GM12875 (cell line): ENCODE data around the gene PIK3C2A.

ENCODE experiments used
- H3K4me3 ChIP-seq: one replicate; pipeline ENCODE4 v1.5.1; 2011; ENCODE audit warnings: low read depth, low read length, control low read depth
- TF ChIP-seq, protein P1 (sequence below): IDR thresholded peaks from 2 replicates; pipeline ENCODE4 v1.5.1; 2011; ENCODE audit warnings: low read depth, mild to moderate bottlenecking, control low read depth, inconsistent platforms, low read length, moderate library complexity, borderline replicate concordance; ENCODE audit not compliant: insufficient read depth

PIK3C2A gene

DNA sequence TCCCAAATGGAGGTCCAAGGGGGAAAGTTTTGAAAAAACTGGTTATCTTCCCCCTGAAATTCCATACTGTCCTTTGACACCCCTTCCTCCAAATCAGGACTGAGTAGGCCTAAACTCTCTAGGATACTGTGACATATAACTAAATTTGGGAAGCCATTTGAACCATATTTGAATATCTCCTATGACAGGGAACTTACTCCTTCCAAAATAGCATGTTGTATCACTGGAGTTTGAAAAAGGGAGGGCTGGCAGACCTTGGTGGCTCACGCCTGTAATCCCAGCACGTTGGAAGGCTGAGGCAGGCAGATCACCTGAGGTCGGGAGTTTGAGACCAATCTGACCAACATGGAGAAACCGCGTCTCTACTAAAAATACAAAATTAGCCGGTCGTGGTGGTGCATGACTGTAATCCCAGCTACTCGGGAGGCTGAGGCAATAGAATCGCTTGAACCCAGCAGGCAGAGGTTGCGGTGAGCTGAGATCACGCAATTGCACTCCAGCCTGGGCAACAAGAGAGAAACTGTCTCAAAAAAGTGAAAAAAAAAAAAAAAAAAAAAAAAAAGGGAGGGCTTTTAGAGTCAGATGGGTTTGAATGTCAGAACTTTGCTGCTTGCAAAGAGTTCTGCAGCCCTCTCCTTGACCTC, 42.4 kb downstream of the PIK3C2A start:
- TF ChIP-seq, protein P1, sequence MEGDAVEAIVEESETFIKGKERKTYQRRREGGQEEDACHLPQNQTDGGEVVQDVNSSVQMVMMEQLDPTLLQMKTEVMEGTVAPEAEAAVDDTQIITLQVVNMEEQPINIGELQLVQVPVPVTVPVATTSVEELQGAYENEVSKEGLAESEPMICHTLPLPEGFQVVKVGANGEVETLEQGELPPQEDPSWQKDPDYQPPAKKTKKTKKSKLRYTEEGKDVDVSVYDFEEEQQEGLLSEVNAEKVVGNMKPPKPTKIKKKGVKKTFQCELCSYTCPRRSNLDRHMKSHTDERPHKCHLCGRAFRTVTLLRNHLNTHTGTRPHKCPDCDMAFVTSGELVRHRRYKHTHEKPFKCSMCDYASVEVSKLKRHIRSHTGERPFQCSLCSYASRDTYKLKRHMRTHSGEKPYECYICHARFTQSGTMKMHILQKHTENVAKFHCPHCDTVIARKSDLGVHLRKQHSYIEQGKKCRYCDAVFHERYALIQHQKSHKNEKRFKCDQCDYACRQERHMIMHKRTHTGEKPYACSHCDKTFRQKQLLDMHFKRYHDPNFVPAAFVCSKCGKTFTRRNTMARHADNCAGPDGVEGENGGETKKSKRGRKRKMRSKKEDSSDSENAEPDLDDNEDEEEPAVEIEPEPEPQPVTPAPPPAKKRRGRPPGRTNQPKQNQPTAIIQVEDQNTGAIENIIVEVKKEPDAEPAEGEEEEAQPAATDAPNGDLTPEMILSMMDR, result no peak
- H3K4me3 ChIP-seq, result no peak overlapping the region

DNA sequence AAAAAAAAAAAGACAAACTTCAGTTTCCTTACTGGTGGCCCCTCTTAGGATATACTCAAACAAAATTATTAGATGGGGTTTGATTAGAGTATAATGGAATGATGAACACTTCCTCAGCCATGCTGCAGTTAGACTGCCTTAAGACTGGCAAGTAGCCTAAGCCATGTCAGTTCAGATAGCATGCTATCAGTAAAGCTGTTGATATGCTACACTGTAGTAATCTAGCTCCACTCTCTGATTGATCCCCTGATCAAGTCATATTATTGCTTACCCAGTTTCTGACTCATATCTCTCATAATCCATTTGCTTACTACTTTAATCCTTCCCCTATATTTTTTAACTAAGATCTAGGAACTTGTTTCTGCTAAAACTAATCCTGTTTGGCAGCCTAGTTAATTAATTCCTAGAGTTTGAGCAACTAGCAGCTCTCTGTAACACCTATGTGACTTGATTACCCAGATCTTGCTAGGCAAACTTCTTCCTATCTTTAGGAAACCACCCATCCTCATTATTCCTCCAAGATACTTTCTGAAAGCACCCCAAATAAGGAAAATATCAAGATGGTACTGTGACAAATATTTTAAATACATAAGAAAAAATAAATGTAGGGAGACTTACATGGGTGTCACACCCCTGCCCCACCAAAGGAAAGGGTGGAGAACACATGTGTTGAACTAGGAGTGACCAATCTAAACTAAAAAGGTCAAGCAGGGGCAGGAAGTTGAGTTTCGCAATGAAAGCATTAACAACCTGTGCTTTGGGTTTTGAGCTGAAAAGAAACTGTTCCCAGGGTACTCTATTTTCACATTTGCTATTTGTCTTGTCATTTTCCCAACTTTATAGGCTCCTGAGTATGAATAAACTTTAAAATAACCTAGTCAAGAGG, 43.2 kb downstream of the PIK3C2A start:
- TF ChIP-seq, protein P1, result no peak

DNA sequence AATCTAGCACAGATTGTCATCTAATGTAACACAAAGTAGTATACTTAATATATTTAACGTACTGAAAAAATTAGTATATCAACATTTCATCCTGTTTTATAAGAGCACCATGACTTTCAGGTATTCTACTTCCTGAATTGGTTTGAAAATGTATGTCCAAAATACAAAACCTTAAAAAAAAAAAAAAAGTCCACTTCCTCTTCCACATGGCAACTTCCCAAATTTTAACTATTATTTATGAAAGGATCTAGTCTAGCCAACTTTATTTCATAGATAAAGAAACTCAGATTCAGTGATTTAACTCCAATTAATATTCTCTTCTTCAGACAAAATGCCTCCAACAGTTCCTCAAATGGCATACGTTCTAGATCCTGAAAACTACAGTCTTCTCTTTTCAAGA, 44.0 kb downstream of the PIK3C2A start:
- H3K4me3 ChIP-seq, result no peak overlapping the region
- TF ChIP-seq, protein P1, result no peak

More for the DNA sequence above, 43.2 kb downstream of the PIK3C2A start:
- H3K4me3 ChIP-seq, result no peak overlapping the region

DNA sequence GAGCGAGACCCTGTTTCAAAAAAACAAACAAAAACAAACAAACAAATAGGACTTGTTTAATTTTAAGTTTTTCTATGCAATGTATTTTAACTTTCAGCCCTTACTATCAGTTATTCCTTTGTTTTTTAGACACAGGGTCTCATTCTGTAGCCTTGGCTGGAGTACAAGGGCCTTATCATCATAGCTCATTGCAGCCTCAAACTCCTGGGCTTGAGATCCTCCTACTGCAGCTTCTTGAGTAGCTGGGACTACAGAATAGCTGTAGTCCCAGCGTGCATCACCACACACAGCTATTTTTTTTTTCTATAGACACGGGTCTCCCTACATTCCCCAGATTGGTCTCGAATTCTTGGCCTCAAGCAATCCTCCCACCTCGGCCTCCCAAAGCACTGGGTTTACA, 44.5 kb downstream of the PIK3C2A start:
- no peak overlapping the region for H3K4me3 ChIP-seq
- TF ChIP-seq, protein P1, result no peak

DNA sequence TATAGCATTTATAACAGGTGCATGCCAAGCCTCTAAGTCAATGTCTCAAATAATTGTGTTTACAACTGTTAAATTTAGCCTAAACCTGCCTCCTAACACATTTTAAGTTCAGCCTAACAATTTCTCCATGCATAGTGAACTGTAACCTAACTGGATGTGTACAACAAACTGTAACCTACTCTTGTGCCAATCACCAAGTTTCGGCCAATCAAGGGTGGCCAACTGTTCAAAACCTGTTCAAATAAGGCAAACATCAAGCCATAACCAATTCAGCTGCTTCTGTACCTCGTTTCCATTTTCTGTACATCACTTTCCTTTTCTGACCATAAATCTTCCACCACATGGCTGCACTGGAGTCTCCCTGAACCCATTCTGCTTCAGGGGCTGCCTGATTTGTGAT, 45.4 kb downstream of the PIK3C2A start:
- H3K4me3 ChIP-seq, result no peak overlapping the region
- TF ChIP-seq, protein P1, result no peak

DNA sequence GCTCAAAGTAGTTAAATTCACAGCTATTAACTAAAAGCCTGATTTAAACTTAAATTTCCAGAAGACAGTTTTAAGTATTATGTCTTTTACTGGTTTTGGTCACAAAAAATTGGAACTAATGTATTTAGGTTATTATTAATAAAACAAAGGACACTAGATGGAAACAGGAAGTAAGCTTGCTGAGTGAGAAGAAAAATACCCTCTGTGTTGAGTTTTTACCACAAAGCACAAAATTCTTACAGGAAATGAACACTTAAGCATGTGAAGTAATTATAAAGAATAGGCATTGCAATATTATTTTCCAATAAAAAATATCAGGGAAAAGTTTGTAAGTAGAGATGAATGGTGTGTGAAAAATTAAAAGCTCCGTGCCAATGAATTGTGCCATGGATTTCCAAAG, 46.3 kb downstream of the PIK3C2A start:
- TF ChIP-seq, protein P1, result no peak
- H3K4me3 ChIP-seq, result no peak overlapping the region
